ENCODE results near the gene TEKTIP1. TPM values are rescaled to one million over a fixed set of nuclear protein-coding genes. Genes with fewer than 3 reads are reported as not detected.

The TEKTIP1 gene
- total and polyA plus RNA-seq, 2 of the 4 experiments (the other 2 are of a cell fraction): not detected

DNA sequence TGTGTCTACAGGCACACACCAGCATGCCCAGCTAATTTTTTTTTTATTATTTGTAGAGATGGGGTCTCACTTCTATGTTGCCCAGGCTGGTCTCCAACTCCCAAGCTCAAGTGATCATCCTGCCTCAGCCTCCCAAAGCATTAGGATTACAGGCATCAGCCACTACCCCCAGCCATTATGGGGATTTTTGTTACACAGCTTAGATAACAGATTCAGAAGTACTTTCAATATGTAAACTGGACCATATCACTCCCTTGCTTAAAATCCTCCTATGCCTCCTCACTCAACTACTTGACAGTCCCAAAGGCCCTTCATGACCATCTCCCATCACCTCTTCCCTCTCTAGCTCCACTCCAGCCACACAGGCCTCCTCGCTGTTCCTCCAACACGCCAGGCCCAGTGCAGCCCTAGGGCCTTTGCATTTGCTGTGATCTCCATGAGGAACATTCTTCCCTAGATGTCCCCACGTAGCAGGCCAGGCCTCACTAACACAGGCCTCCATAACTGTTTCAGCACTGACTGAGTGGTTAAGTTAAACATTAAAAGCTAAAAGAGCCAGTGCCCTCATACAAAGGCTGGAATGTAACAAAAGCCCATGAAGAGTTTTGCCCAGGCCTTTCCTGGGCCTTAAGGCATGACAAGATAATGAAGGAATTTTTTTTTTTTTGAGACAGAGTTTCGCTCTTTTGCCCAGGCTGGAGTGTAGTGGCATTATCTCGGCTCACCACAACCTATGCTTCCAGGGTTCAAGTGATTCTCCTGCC, 41.0 kb upstream of the TEKTIP1 start:
- BruUV-seq (replicated peaks): no TSS peak
- ChIA-PET POLR2A (ENCODE audit: unreplicated experiment) (no interaction called here), CTCF (no interaction called here)
- Histone ChIP-seq H4K5ac (ENCODE audit: low read depth, low read length) (no peak overlapping the region), H3K56ac (ENCODE audit: extremely low read depth, insufficient read depth, low read length) (no peak overlapping the region), H4K8ac (ENCODE audit: low read depth in 2 of 2, low read length in 2 of 2) (no peak overlapping the region), H3K36me3 (ENCODE audit: control insufficient read depth, insufficient read depth, low read length) (peaks cover 17% of the 10 kb centered on the region), H2BK20ac (ENCODE audit: low read depth, low read length) (no peak overlapping the region), H3K9me1 (ENCODE audit: insufficient read depth, low read length) (peaks cover 6% of the 10 kb centered on the region; the same call in 1 of the 2 replicates), H3K27me3 (ENCODE audit: control insufficient read depth, insufficient read depth, low read length) (no peaks in the 10 kb centered on the region), H4K20me1 (ENCODE audit: insufficient read depth, low read length) (no peaks in the 10 kb centered on the region), H3K4me2 (ENCODE audit: low read depth, low read length) (no peak overlapping the region), H3K4ac (ENCODE audit: low read depth, low read length) (no peak overlapping the region), H3K4me3 (ENCODE audit: insufficient read depth, low read depth, low read length) (no peak overlapping the region), H2BK15ac (ENCODE audit: low read depth, low read length) (no peak overlapping the region), H3K79me1 (ENCODE audit: low read depth in 1 of 2, low read length in 2 of 2) (peaks cover 8 to 40% of the 10 kb centered on the region in 2 experiments; a peak in 3 of 4 replicates), H3K4me1 (ENCODE audit: control insufficient read depth, insufficient read depth, low read length) (no peaks in the 10 kb centered on the region), H3K9ac (ENCODE audit: low read depth, low read length) (no peak overlapping the region), H4K91ac (ENCODE audit: insufficient read depth, low read depth, low read length) (no peak overlapping the region), H3K23ac (ENCODE audit: low read depth, low read length) (no peak overlapping the region), H2BK5ac (ENCODE audit: low read depth, low read length, poor library complexity, severe bottlenecking) (no peak overlapping the region), H3K18ac (ENCODE audit: low read depth, low read length) (no peak overlapping the region), H2AFZ (replicated peaks; ENCODE audit: low read length, poor library complexity) (no peak overlapping the region), H2BK120ac (ENCODE audit: low read depth, low read length) (no peak overlapping the region), H2AK5ac (ENCODE audit: low read depth, low read length) (no peak overlapping the region), H3K27ac (ENCODE audit: insufficient read depth, low read length) (no peak overlapping the region), H3K9me3 (ENCODE audit: control insufficient read depth, insufficient read depth, low read length) (no peaks in the 10 kb centered on the region), H2AK9ac (replicated peaks; ENCODE audit: low read depth, low read length, poor library complexity) (no peak overlapping the region), H3K14ac (replicated peaks; ENCODE audit: low read depth, low read length) (no peak overlapping the region)
- dilution Hi-C loops (cut with HindIII; ENCODE audit: low sequenced_read_pairs, unreplicated experiment) (no loop called here), intact Hi-C loops (cut with micrococcal nuclease) (no loop called here), in situ Hi-C loops (cut with MboI; ENCODE audit: low sequenced_read_pairs) (loop anchor here (25.0 kb wide), 1 partner anchor 536 kb away; no protein-coding TSS in a partner anchor)
- TF ChIP-seq MAFK (IDR thresholded peaks at IDR 0.05; ENCODE audit: low read depth, low read length) (no peak), RFX5 (IDR thresholded peaks at IDR 0.05; ENCODE audit: low read depth, low read length) (no peak), CEBPB (IDR thresholded peaks at IDR 0.05; ENCODE audit: low read depth, low read length) (no peak), ELK1 (IDR thresholded peaks at IDR 0.05; ENCODE audit: borderline replicate concordance, low read depth, low read length) (no peak), MXI1 (IDR thresholded peaks at IDR 0.05; ENCODE audit: borderline replicate concordance, low read depth, low read length) (no peak), CTCF (conservative IDR thresholded peaks at IDR 0.05; ENCODE audit: low read depth, low read length) (no peak), MAZ (IDR thresholded peaks at IDR 0.05; ENCODE audit: borderline replicate concordance, low read depth, low read length) (no peak), FOS (IDR thresholded peaks at IDR 0.05; ENCODE audit: low read depth, low read length) (no peak), POLR2A (IDR thresholded peaks at IDR 0.05; ENCODE audit: low read depth, low read length) (no peak)
- no CpG with 5 or more reads among the region's 5 CpGs for WGBS, 2 experiments (ENCODE audit: extremely low coverage in 2 of 2, insufficient read length in 1 of 2)
- no peak for DNase-seq
- ATAC-seq (ENCODE audit: low read depth): no peak

All from IMR-90 (cell line).